Left lung (tissue), 10 donors: ENCODE measurements around the gene WDR70. TPM values are rescaled to one million over a fixed set of nuclear protein-coding genes. Genes with fewer than 3 reads are reported as not detected.

Source experiments
- ATAC-seq: fragments of 200-7000 bp; cut with Tn5 transposase; one replicate; pipeline ENCODE4 v1.9.1; 2020; ENCODE audit warnings: moderate library complexity
- DNase-seq, 4 donors: peaks; one replicate each; pipeline ENCODE4 v3.0.0-alpha.2; 2013 to 2020
- H3K27ac ChIP-seq, 2 donors: fragments of 200-600 bp; sonication (generic) in 1 of 2; one replicate each; pipeline versions ENCODE4 v1.5.0 to v1.8.0; 2020 to 2021
- H3K27me3 ChIP-seq, 2 donors: fragments of 200-600 bp; sonication (generic) in 1 of 2; one replicate each; pipeline versions ENCODE4 v1.5.0 to v1.8.0; 2020 to 2021
- H3K36me3 ChIP-seq, 2 donors: fragments of 200-600 bp; sonication (generic) in 1 of 2; one replicate each; pipeline versions ENCODE4 v1.5.0 to v1.8.0; 2020 to 2021
- H3K4me1 ChIP-seq, 2 donors: fragments of 200-600 bp; one replicate each; pipeline ENCODE4 v1.8.0; 2021
- H3K4me3 ChIP-seq, 2 donors: fragments of 200-600 bp; sonication (generic) in 1 of 2; one replicate each; pipeline versions ENCODE4 v1.5.0 to v1.8.0; 2020 to 2021; ENCODE audit warnings: mild to moderate bottlenecking in 1 of 2
- H3K9me3 ChIP-seq, 2 donors: fragments of 200-600 bp; sonication (generic) in 1 of 2; one replicate each; pipeline versions ENCODE4 v1.5.0 to v1.8.0; 2020 to 2021
- CTCF ChIP-seq, 2 donors: fragments of 200-600 bp; sonication (generic) in 1 of 2; IDR thresholded peaks; one replicate each; pipeline versions ENCODE4 v1.5.0 to v1.8.0; 2021; ENCODE audit warnings: antibody characterized with exemption in 2 of 2
- intact Hi-C, 2 donors: fragments of 100-400 bp; cut with DNase I; formaldehyde crosslinking; loops; one replicate each; pipeline versions ENCODE4 v1.11.2 to v1.14.2; 2022
- polyA plus RNA-seq, 6 donors: library from polyadenylated mRNA; unstranded; fragments of 120-200 nt; gene quantifications; one replicate each; pipeline ENCODE4 v1.2.1, GENCODE V29; 2013; ENCODE audit not compliant: insufficient read length in 6 of 6
- total RNA-seq, 2 donors: library from RNA; stranded (reverse); fragmentation: NEBNext Ultra II Directional; extraction: Animal tissue kit (Norgen Biotek cat#: 25700); gene quantifications; one replicate each; pipeline ENCODE4 v1.2.1, GENCODE V29; 2021
- donor health status: DM: no; HTN: yes; CAD: no.
- donor health status: DM: no; HTN: no; CAD: no.

Gene WDR70
- total and polyA plus RNA-seq, 8 donors: 21.9 to 59.2 (median 47.5) TPM

DNA sequence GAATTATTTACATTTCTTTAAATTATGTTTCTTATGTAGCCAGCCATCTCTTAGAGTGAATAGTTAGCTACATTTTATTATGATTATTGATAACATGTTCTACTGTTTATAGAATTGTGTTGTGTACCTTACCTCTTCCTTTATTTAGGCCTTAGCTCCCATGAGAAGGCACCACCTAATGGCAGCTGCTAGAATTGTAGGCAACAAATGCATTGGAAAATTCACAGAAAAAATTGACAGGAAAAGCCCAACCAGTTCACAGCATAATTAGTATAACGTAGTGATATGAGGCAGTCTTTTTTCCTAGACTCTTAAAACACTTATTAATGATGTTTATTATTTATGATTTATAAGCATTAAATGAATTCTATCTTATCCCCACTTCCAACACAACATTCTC lies 175.8 kb downstream of the WDR70 start:
- Histone ChIP-seq H3K27ac (no peak overlapping the region), H3K4me1 (peaks cover 11% of the 10 kb centered on the region in 2 donors), H3K4me3 (no peak overlapping the region), H3K27me3 (no peaks in the 10 kb centered on the region), H3K9me3 (no peaks in the 10 kb centered on the region), H3K36me3 (no peaks in the 10 kb centered on the region)
- peak; percentile 24 to 38 for TF ChIP-seq CTCF (IDR thresholded peaks at IDR 0.05)
- ATAC-seq: peak; percentile 47
- DNase-seq: no peak
- intact Hi-C loops: no loop called here

DNA sequence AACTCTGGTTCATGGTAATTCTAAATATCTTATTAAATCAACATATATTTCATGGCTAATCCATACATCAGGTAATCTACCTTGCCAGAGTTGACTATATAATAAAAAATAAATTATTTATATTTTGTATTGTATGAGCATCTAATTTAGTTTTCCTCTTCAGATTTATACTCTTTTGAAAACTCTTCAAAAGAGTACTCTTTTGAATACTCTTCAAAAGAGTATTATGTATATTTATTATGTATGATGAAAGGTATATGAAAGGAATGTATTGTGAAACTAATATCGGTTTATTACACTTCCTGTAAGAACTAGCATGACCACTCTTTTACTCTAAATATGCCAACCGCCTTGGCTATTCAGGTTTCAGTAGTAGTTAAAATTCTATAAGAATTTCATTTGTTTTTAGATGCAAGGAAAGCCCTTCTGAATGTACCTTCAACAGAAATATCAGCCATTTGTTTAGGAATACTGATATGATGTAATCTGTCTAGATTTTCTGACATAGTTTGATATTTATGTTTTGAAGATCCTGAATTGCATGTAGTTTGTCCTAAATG lies 178.7 kb downstream of the WDR70 start:
- Histone ChIP-seq H3K4me1 (peaks cover 7 to 8% of the 10 kb centered on the region in 2 donors), H3K27me3 (no peaks in the 10 kb centered on the region), H3K4me3 (no peak overlapping the region), H3K9me3 (no peaks in the 10 kb centered on the region), H3K27ac (no peak overlapping the region), H3K36me3 (no peaks in the 10 kb centered on the region)
- intact Hi-C loops: no loop called here
- ATAC-seq: peak; percentile 17
- DNase-seq: no peak
- TF ChIP-seq CTCF (IDR thresholded peaks at IDR 0.05): no peak

GRCh38 chr5:37565062-37565670 lies 186.0 kb downstream of the WDR70 start:
- H3K4me1 ChIP-seq: no peaks in the 10 kb centered on the region
- H3K27me3 ChIP-seq: no peaks in the 10 kb centered on the region
- no peak overlapping the region for H3K4me3 ChIP-seq
- intact Hi-C loops: no loop called here
- DNase-seq (no peak), ATAC-seq (no peak)
- no peak overlapping the region for H3K27ac ChIP-seq
- no peaks in the 10 kb centered on the region for H3K9me3 ChIP-seq
- H3K36me3 ChIP-seq: no peaks in the 10 kb centered on the region
- TF ChIP-seq CTCF (IDR thresholded peaks at IDR 0.05): no peak

- no peak for ATAC-seq
Measured at GRCh38 chr5:37567566-37567965, 188.4 kb downstream of the WDR70 start.

More at GRCh38 chr5:37567566-37567965, 188.4 kb downstream of the WDR70 start:
- H3K36me3 ChIP-seq: no peaks in the 10 kb centered on the region
- no peaks in the 10 kb centered on the region for H3K9me3 ChIP-seq
- no peak overlapping the region for H3K27ac ChIP-seq
- no peak overlapping the region for H3K4me3 ChIP-seq
- no peaks in the 10 kb centered on the region for H3K4me1 ChIP-seq
- no peak for DNase-seq
- no peaks in the 10 kb centered on the region for H3K27me3 ChIP-seq
- intact Hi-C loops: no loop called here
- no peak for TF ChIP-seq CTCF (IDR thresholded peaks at IDR 0.05)
